Stomach (tissue), 4 donors: ENCODE data around the gene PCDH17.

Source experiments
- POLR2AphosphoS5 ChIP-seq, 3 donors: sonication (generic); formaldehyde crosslinking; IDR thresholded peaks; one replicate each; pipeline ENCODE4 v1.6.1; 2016; ENCODE audit warnings: antibody characterized with exemption in 3 of 3
- TF ChIP-seq, protein P1 (sequence below), 7 experiments: fragments of 450-650 bp in 4 of 7; fragments of 200-600 bp in 3 of 7; sonication (generic) in 3 of 7; IDR thresholded peaks; one replicate each; pipeline ENCODE4 v1.5.1; 2016 to 2019; ENCODE audit warnings: antibody characterized with exemption in 7 of 7, control low read depth in 2 of 7, mild to moderate bottlenecking in 1 of 7

DNA sequence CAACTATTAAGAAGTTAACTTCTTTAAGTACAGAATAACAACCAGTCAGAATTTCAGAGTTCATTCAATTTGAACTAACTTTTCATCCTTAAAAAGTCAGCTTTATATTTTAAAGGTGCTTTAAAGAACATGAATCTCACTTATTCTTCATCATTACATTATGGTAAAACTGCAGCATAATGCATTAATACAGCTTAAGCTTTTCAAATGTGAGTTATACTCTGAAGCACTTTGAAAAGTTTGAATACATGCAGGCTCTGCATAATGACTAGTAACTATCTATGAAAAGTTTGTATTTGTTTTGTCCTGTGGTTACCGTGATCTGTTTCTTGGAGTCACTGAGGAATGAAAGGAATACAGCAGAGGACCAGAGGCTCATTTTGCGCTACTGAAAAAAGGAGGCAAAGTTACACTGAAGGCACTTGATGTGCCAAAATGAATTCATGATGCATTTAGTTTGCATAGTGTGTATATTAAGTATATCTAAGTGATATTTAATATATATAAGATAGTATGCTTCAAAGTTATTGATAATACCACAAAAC, 4.1 kb downstream of the PCDH17 start:
- TF ChIP-seq, protein P1, sequence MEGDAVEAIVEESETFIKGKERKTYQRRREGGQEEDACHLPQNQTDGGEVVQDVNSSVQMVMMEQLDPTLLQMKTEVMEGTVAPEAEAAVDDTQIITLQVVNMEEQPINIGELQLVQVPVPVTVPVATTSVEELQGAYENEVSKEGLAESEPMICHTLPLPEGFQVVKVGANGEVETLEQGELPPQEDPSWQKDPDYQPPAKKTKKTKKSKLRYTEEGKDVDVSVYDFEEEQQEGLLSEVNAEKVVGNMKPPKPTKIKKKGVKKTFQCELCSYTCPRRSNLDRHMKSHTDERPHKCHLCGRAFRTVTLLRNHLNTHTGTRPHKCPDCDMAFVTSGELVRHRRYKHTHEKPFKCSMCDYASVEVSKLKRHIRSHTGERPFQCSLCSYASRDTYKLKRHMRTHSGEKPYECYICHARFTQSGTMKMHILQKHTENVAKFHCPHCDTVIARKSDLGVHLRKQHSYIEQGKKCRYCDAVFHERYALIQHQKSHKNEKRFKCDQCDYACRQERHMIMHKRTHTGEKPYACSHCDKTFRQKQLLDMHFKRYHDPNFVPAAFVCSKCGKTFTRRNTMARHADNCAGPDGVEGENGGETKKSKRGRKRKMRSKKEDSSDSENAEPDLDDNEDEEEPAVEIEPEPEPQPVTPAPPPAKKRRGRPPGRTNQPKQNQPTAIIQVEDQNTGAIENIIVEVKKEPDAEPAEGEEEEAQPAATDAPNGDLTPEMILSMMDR (IDR thresholded peaks at IDR 0.05) = no peak
- TF ChIP-seq POLR2AphosphoS5 (IDR thresholded peaks at IDR 0.05) = no peak
